ENCODE measurements around the gene ADH1B.
"Not testable (repeated sequence)": the region's sequence is repeated elsewhere in the genome, so short reads cannot be mapped to it uniquely, and the experiment has no call there.

ADH1B gene

GRCh38 chr4:99321241-99322191 is at the start of gene ADH1B:
ADH1B (minus strand) TSS chr4:99321401; CDS start chr4:99321331, 70 bp downstream.
- no peak for DNase-seq

- DNase-seq: not testable (repeated sequence)
Observed at GRCh38 chr4:99367817-99368216, 46.6 kb upstream of the ADH1B start.

GRCh38 chr4:99366491-99366890 is 45.3 kb upstream of the ADH1B start:
- no peak for DNase-seq

GRCh38 chr4:99362768-99363167 is 41.6 kb upstream of the ADH1B start:
- DNase-seq: no peak

GRCh38 chr4:99361899-99362275 is 40.7 kb upstream of the ADH1B start:
- DNase-seq: no peak

- DNase-seq: no peak
Observed at GRCh38 chr4:99361268-99361898, 40.2 kb upstream of the ADH1B start.

GRCh38 chr4:99359480-99360204 is 38.4 kb upstream of the ADH1B start:
- no peak for DNase-seq

- DNase-seq: no peak
Observed at GRCh38 chr4:99357948-99358347, 36.7 kb upstream of the ADH1B start.

GRCh38 chr4:99356992-99357391 is 35.8 kb upstream of the ADH1B start:
- no peak for DNase-seq

- not testable (repeated sequence) for DNase-seq
Observed at GRCh38 chr4:99356149-99356548, 34.9 kb upstream of the ADH1B start.

GRCh38 chr4:99352602-99353537 is 31.7 kb upstream of the ADH1B start, which contains the start of gene ADH1C:
ADH1C (minus strand) TSS chr4:99352746; CDS start chr4:99352675, 71 bp downstream.
- no peak for DNase-seq

- no peak for DNase-seq
Observed at GRCh38 chr4:99351487-99351886, 30.3 kb upstream of the ADH1B start.

GRCh38 chr4:99349338-99349737 is 28.1 kb upstream of the ADH1B start:
- DNase-seq: no peak

GRCh38 chr4:99342624-99343023 is 21.4 kb upstream of the ADH1B start:
- not testable (repeated sequence) for DNase-seq

GRCh38 chr4:99341426-99341825 is 20.2 kb upstream of the ADH1B start:
- no peak for DNase-seq

GRCh38 chr4:99339172-99339571 is 18.0 kb upstream of the ADH1B start:
- DNase-seq: no peak

GRCh38 chr4:99336553-99336952 is 15.4 kb upstream of the ADH1B start:
- no peak for DNase-seq

GRCh38 chr4:99334880-99335279 is 13.7 kb upstream of the ADH1B start:
- no peak for DNase-seq

- DNase-seq: no peak
Observed at GRCh38 chr4:99330648-99331047, 9.4 kb upstream of the ADH1B start.

GRCh38 chr4:99329876-99330275 is 8.7 kb upstream of the ADH1B start:
- DNase-seq: no peak

- no peak for DNase-seq
Observed at GRCh38 chr4:99324979-99325378, 3.8 kb upstream of the ADH1B start.

- no peak for DNase-seq
Observed at GRCh38 chr4:99324361-99324760, 3.2 kb upstream of the ADH1B start.

Measured in NCI-H1694 (cell line).